T-cell (primary cell): ENCODE data around the gene OCIAD2. TPM values are rescaled to one million over a fixed set of nuclear protein-coding genes. Genes with fewer than 3 reads are reported as not detected.
"Not testable (repeated sequence)": the region's sequence is repeated elsewhere in the genome, so short reads cannot be mapped to it uniquely, and the experiment has no call there.

Source experiments
- ATAC-seq, 4 experiments: fragments of 200-7000 bp in 3 of 4; fragments of 150-1000 bp in 1 of 4; cut with Tn5 transposase; replicated peaks in 1 of 4; 1 replicate in 3 of 4; 2 replicates in 1 of 4; pipeline ENCODE4 v1.10.0; 2021; ENCODE audit warnings: moderate library complexity in 3 of 4, mild to moderate bottlenecking in 2 of 4, moderate number of reproducible peaks in 1 of 4
- CTCF ChIA-PET, 2 donors: fragments of 300-600 bp; sonication (Branson Sonifier 250); formaldehyde crosslinking; loops; one replicate each; lab custom pipeline; 2022; ENCODE audit warnings: antibody characterized with exemption in 2 of 2; lab: Charles Lee
- POLR2A ChIA-PET, 2 donors: fragments of 300-600 bp; sonication (Branson Sonifier 250); formaldehyde crosslinking; loops; one replicate each; lab custom pipeline; 2022; ENCODE audit warnings: antibody characterized with exemption in 2 of 2; lab: Charles Lee
- DNase-seq, 35 experiments: peaks; one replicate each; pipeline versions ENCODE4 v3.0.0 to v3.0.0-alpha.2; 2013 to 2023
- H3K27ac ChIP-seq: one replicate; pipeline ENCODE4 v1.5.1; 2013; ENCODE audit warnings: low read length
- H3K27me3 ChIP-seq, 2 experiments: replicated peaks in 1 of 2; 1 replicate in 1 of 2; 2 replicates in 1 of 2; pipeline versions ENCODE4 v1.6.1 to v1.7.0; 2013; ENCODE audit warnings: low read length in 1 of 2, mixed read lengths in 1 of 2; ENCODE audit not compliant: control insufficient read depth in 2 of 2, insufficient read depth in 2 of 2; ENCODE audit errors: extremely low read depth in 1 of 2
- H3K36me3 ChIP-seq, 2 donors: 1 replicate in 1 of 2; 2 replicates in 1 of 2; pipeline versions ENCODE4 v1.6.1 to v1.7.0; 2013; ENCODE audit warnings: low read length in 1 of 2; ENCODE audit not compliant: control insufficient read depth in 2 of 2, insufficient read depth in 1 of 2; ENCODE audit errors: extremely low read depth in 1 of 2
- H3K4me1 ChIP-seq, 2 experiments: 1 replicate in 1 of 2; 2 replicates in 1 of 2; pipeline versions ENCODE4 v1.6.1 to v1.7.0; 2013; ENCODE audit warnings: low read length in 2 of 2, mixed read lengths in 1 of 2; ENCODE audit not compliant: insufficient read depth in 2 of 2, control insufficient read depth in 1 of 2; ENCODE audit errors: extremely low read depth in 1 of 2
- H3K4me3 ChIP-seq, 2 donors: 1 replicate in 1 of 2; 2 replicates in 1 of 2; pipeline versions ENCODE4 v1.5.1 to v1.7.0; 2013; ENCODE audit warnings: mild to moderate bottlenecking in 2 of 2, low read length in 1 of 2, moderate library complexity in 1 of 2; ENCODE audit not compliant: control insufficient read depth in 1 of 2; ENCODE audit errors: extremely low read depth in 1 of 2
- H3K9me3 ChIP-seq: 2 replicates; pipeline ENCODE4 v1.7.0; 2013
- H3K27ac Mint-ChIP-seq, 2 donors: one replicate each; pipeline ENCODE4 v1.8.0; 2020 to 2021; ENCODE audit warnings: mild to moderate bottlenecking in 2 of 2, mixed read lengths in 2 of 2
- H3K27me3 Mint-ChIP-seq, 2 donors: one replicate each; pipeline ENCODE4 v1.8.0; 2021 to 2022; ENCODE audit warnings: mixed read lengths in 2 of 2
- H3K36me3 Mint-ChIP-seq: one replicate; pipeline ENCODE4 v1.8.0; 2021; ENCODE audit warnings: mixed read lengths
- H3K4me1 Mint-ChIP-seq, 3 donors: one replicate each; pipeline ENCODE4 v1.8.0; 2020 to 2022; ENCODE audit warnings: mixed read lengths in 3 of 3, mild to moderate bottlenecking in 1 of 3
- H3K4me3 Mint-ChIP-seq, 3 donors: one replicate each; pipeline ENCODE4 v1.8.0; 2020 to 2022; ENCODE audit warnings: mild to moderate bottlenecking in 3 of 3, mixed read lengths in 3 of 3, moderate library complexity in 3 of 3
- H3K9me3 Mint-ChIP-seq, 3 donors: one replicate each; pipeline ENCODE4 v1.8.0; 2020 to 2022; ENCODE audit warnings: mixed read lengths in 3 of 3
- WGBS: methylation state at CpG from one replicate; pipeline ENCODE4 v1.1.5; 2013; ENCODE audit warnings: missing lambda C conversion rate; ENCODE audit not compliant: insufficient coverage; 5-methylcytosine and 5-hydroxymethylcytosine counted together
- total RNA-seq, 35 experiments: library from RNA in 6 of 35; stranded (reverse) in 6 of 35; fragments of 120-200 nt in 1 of 35; gene quantifications; one replicate each; pipeline versions ENCODE4 v1.2.1 to v1.2.4 and lab custom pipeline; 2013 to 2026

The OCIAD2 gene
- total RNA-seq, 5 donors from 2014 or later (not counting 1 experiment from before 2014, with no cell fraction given): 54.0 to 150 (median 113) TPM

GRCh38 chr4:48858130-48858529 lies 48.4 kb downstream of the OCIAD2 start:
- Histone ChIP-seq H3K27ac (no peak overlapping the region), H3K36me3 (peaks cover 5 to 50% of the 10 kb centered on the region in 2 donors), H3K4me1 (no peaks in the 10 kb centered on the region), H3K4me3 (no peak overlapping the region), H3K27me3 (no peaks in the 10 kb centered on the region), H3K9me3 (no peaks in the 10 kb centered on the region)
- H3K27ac Mint-ChIP-seq: no peak overlapping the region
- no peak for DNase-seq
- no peaks in the 10 kb centered on the region for H3K9me3 Mint-ChIP-seq
- no peak overlapping the region for H3K4me3 Mint-ChIP-seq
- no peaks in the 10 kb centered on the region for H3K27me3 Mint-ChIP-seq
- ChIA-PET POLR2A (no interaction called here), CTCF (interaction anchor here in 1 of 2 donors (0.6 kb wide), 1 partner anchor 104 kb away, joined by 5 read pairs; no protein-coding TSS in a partner anchor)
- 75% methylated on average over 3 of the region's 7 CpGs for WGBS
- H3K36me3 Mint-ChIP-seq: peaks cover 24% of the 10 kb centered on the region
- ATAC-seq: no peak
- no peaks in the 10 kb centered on the region for H3K4me1 Mint-ChIP-seq

- H3K9me3 Mint-ChIP-seq: no peaks in the 10 kb centered on the region
- H3K27me3 Mint-ChIP-seq: no peaks in the 10 kb centered on the region
- H3K4me1 ChIP-seq: no peaks in the 10 kb centered on the region
- no peaks in the 10 kb centered on the region for H3K27me3 ChIP-seq
- peaks cover 31% of the 10 kb centered on the region for H3K36me3 Mint-ChIP-seq
- no CpG with 5 or more reads among the region's 2 CpGs for whole genome bisulfite sequencing
- ChIA-PET POLR2A (no interaction called here), CTCF (no interaction called here)
- H3K4me1 Mint-ChIP-seq: no peaks in the 10 kb centered on the region
- H3K27ac ChIP-seq: no peak overlapping the region
- ATAC-seq (no peak), DNase-seq (no peak)
- H3K27ac Mint-ChIP-seq: no peak overlapping the region
- no peak overlapping the region for H3K4me3 ChIP-seq
- H3K4me3 Mint-ChIP-seq: no peak overlapping the region
- peaks cover 5 to 60% of the 10 kb centered on the region in 2 donors for H3K36me3 ChIP-seq
- H3K9me3 ChIP-seq: no peaks in the 10 kb centered on the region
Measured at GRCh38 chr4:48854982-48855381, 51.6 kb downstream of the OCIAD2 start.

GRCh38 chr4:48854395-48854683 lies 52.2 kb downstream of the OCIAD2 start:
- Histone ChIP-seq H3K27ac (no peak overlapping the region), H3K36me3 (peaks cover 5 to 58% of the 10 kb centered on the region in 2 donors), H3K27me3 (no peaks in the 10 kb centered on the region), H3K4me3 (no peak overlapping the region), H3K9me3 (no peaks in the 10 kb centered on the region), H3K4me1 (no peaks in the 10 kb centered on the region)
- no peaks in the 10 kb centered on the region for H3K9me3 Mint-ChIP-seq
- peak overlapping the region in 1 of 2 donors; percentile 28 for H3K27ac Mint-ChIP-seq
- WGBS: no CpG with 5 or more reads among the region's 1 CpG
- no peak overlapping the region for H3K4me3 Mint-ChIP-seq
- H3K27me3 Mint-ChIP-seq: no peaks in the 10 kb centered on the region
- CTCF ChIA-PET: no interaction called here
- POLR2A ChIA-PET: no interaction called here
- ATAC-seq: no peak
- H3K4me1 Mint-ChIP-seq: no peaks in the 10 kb centered on the region
- no peak for DNase-seq
- peaks cover 28% of the 10 kb centered on the region for H3K36me3 Mint-ChIP-seq

- Mint-ChIP-seq H3K4me3 (no peak overlapping the region), H3K9me3 (no peaks in the 10 kb centered on the region), H3K27me3 (no peaks in the 10 kb centered on the region), H3K4me1 (no peaks in the 10 kb centered on the region), H3K36me3 (peaks cover 31% of the 10 kb centered on the region), H3K27ac (no peak overlapping the region)
- H3K4me3 ChIP-seq: no peak overlapping the region
- WGBS: 100% methylated on average over 1 of the region's 4 CpGs
- no peaks in the 10 kb centered on the region for H3K9me3 ChIP-seq
- no peaks in the 10 kb centered on the region for H3K4me1 ChIP-seq
- POLR2A ChIA-PET: no interaction called here
- H3K27me3 ChIP-seq: no peaks in the 10 kb centered on the region
- CTCF ChIA-PET: no interaction called here
- peaks cover 5 to 55% of the 10 kb centered on the region in 2 donors for H3K36me3 ChIP-seq
- no peak overlapping the region for H3K27ac ChIP-seq
- DNase-seq: no peak
- no peak for ATAC-seq
Measured at GRCh38 chr4:48853604-48854394, 52.8 kb downstream of the OCIAD2 start.

GRCh38 chr4:48851651-48852050 lies 54.9 kb downstream of the OCIAD2 start:
- H3K9me3 Mint-ChIP-seq: peaks cover 0 to 6% (median 0%) of the 10 kb centered on the region in 3 donors
- H3K4me1 Mint-ChIP-seq: peaks cover 0 to 4% (median 0%) of the 10 kb centered on the region in 3 donors
- H3K9me3 ChIP-seq: no peaks in the 10 kb centered on the region
- H3K4me3 ChIP-seq: no peak overlapping the region
- no peak overlapping the region for H3K27ac ChIP-seq
- ChIA-PET POLR2A (no interaction called here), CTCF (no interaction called here)
- ATAC-seq: no peak
- H3K27me3 ChIP-seq: no peaks in the 10 kb centered on the region
- no peak overlapping the region for H3K4me3 Mint-ChIP-seq
- peaks cover 0 to 43% of the 10 kb centered on the region in 2 donors for H3K36me3 ChIP-seq
- H3K4me1 ChIP-seq: no peaks in the 10 kb centered on the region
- H3K27ac Mint-ChIP-seq: no peak overlapping the region
- H3K27me3 Mint-ChIP-seq: no peaks in the 10 kb centered on the region
- WGBS: no CpG with 5 or more reads among the region's 1 CpG
- H3K36me3 Mint-ChIP-seq: peaks cover 31% of the 10 kb centered on the region
- no peak for DNase-seq

- H3K27me3 Mint-ChIP-seq, H3K9me3 ChIP-seq, CTCF ChIA-PET, H3K27ac ChIP-seq, DNase-seq, H3K9me3 Mint-ChIP-seq, H3K27me3 ChIP-seq, H3K4me3 ChIP-seq, H3K4me1 ChIP-seq, ATAC-seq, H3K4me3 Mint-ChIP-seq, H3K27ac Mint-ChIP-seq: not testable (repeated sequence)
- POLR2A ChIA-PET: interaction anchor here (0.5 to 0.6 kb wide), 2 partner anchors 191 to 317 kb away, joined by 3 to 9 read pairs; no protein-coding TSS in a partner anchor
- no CpG with 5 or more reads among the region's 6 CpGs for WGBS
- peaks cover 9 to 49% of the 10 kb centered on the region in 2 donors for H3K36me3 ChIP-seq
- H3K4me1 Mint-ChIP-seq: peaks cover 9 to 11% (median 9%) of the 10 kb centered on the region in 3 donors
- peaks cover 51% of the 10 kb centered on the region for H3K36me3 Mint-ChIP-seq
Measured at GRCh38 chr4:48848799-48849198, 57.8 kb downstream of the OCIAD2 start.
